SK-N-SH treated with all-trans-retinoic acid at 6 μM for 48 hours (cell line): ENCODE results near the gene MKNK2.
A peak's percentile ranks its signal among the peaks of the same experiment; 100 is the strongest.

Source experiments
- ATAC-seq: fragments of 200-7000 bp; cut with Tn5 transposase; 3 replicates; pipeline ENCODE4 v1.9.1; 2020; ENCODE audit warnings: mild to moderate bottlenecking, moderate library complexity
- ARNTL ChIP-seq: fragments of 450-650 bp; formaldehyde crosslinking; IDR thresholded peaks from 2 replicates; pipeline ENCODE4 v1.5.0; 2020; ENCODE audit warnings: low read depth, mild to moderate bottlenecking, moderate library complexity, borderline replicate concordance
- BACH2 ChIP-seq: fragments of 250-450 bp; sonication (Bioruptor Pico); IDR thresholded peaks from 2 replicates; pipeline ENCODE4 v1.9.0; 2021; ENCODE audit warnings: mild to moderate bottlenecking, borderline replicate concordance
- CREB5 ChIP-seq: fragments of 250-450 bp; sonication (Bioruptor Pico); IDR thresholded peaks from 2 replicates; pipeline ENCODE4 v1.5.1; 2020; ENCODE audit warnings: low read depth, mild to moderate bottlenecking, moderate library complexity
- CSRNP3 ChIP-seq: fragments of 250-450 bp; sonication (Bioruptor Pico); IDR thresholded peaks from 2 replicates; pipeline ENCODE4 v1.5.1; 2021; ENCODE audit warnings: mild to moderate bottlenecking, moderate library complexity
- ESRRG ChIP-seq: fragments of 250-450 bp; sonication (Bioruptor Pico); IDR thresholded peaks from 2 replicates; pipeline ENCODE4 v1.6.1; 2021; ENCODE audit warnings: mild to moderate bottlenecking
- GLIS3 ChIP-seq: fragments of 250-450 bp; sonication (Bioruptor Pico); IDR thresholded peaks from 2 replicates; pipeline ENCODE4 v1.5.0; 2020; ENCODE audit warnings: mild to moderate bottlenecking, moderate library complexity
- ISL1 ChIP-seq: fragments of 250-450 bp; sonication (Bioruptor Pico); IDR thresholded peaks from 2 replicates; pipeline ENCODE4 v2.1.2; 2022; ENCODE audit warnings: mild to moderate bottlenecking, moderate library complexity
- OSR1 ChIP-seq: fragments of 250-450 bp; sonication (Bioruptor Pico); IDR thresholded peaks from 2 replicates; pipeline ENCODE4 v1.8.0; 2022; ENCODE audit warnings: moderate library complexity, mild to moderate bottlenecking, inconsistent platforms
- PATZ1 ChIP-seq: fragments of 250-450 bp; sonication (Bioruptor Pico); IDR thresholded peaks from 2 replicates; pipeline ENCODE4 v1.8.0; 2020; ENCODE audit warnings: mild to moderate bottlenecking, moderate library complexity, borderline replicate concordance
- POU6F1 ChIP-seq: fragments of 250-450 bp; sonication (Bioruptor Pico); IDR thresholded peaks from 2 replicates; pipeline ENCODE4 v1.8.0; 2021; ENCODE audit warnings: low read depth, mild to moderate bottlenecking, moderate library complexity, borderline replicate concordance
- PPARA ChIP-seq: fragments of 250-450 bp; sonication (Bioruptor Pico); IDR thresholded peaks from 2 replicates; pipeline ENCODE4 v1.5.0; 2020; ENCODE audit warnings: mild to moderate bottlenecking, borderline replicate concordance
- SNAI2 ChIP-seq: fragments of 250-450 bp; sonication (Bioruptor Pico); IDR thresholded peaks from 2 replicates; pipeline ENCODE4 v1.5.0; 2020; ENCODE audit warnings: mild to moderate bottlenecking, moderate library complexity
- TOX ChIP-seq: fragments of 250-450 bp; sonication (Bioruptor Pico); IDR thresholded peaks from 2 replicates; pipeline ENCODE4 v1.8.0; 2021; ENCODE audit warnings: mild to moderate bottlenecking, moderate library complexity, borderline replicate concordance
- TSHZ2 ChIP-seq: fragments of 250-450 bp; sonication (Bioruptor Pico); IDR thresholded peaks from 2 replicates; pipeline ENCODE4 v1.5.0; 2020; ENCODE audit warnings: mild to moderate bottlenecking, moderate library complexity
- ZC3H10 ChIP-seq: fragments of 250-450 bp; sonication (Bioruptor Pico); IDR thresholded peaks from 2 replicates; pipeline ENCODE4 v1.5.1; 2021; ENCODE audit warnings: mild to moderate bottlenecking, moderate library complexity
- ZFP30 ChIP-seq: fragments of 450-650 bp; formaldehyde crosslinking; IDR thresholded peaks from 2 replicates; pipeline ENCODE4 v1.5.0; 2022; ENCODE audit warnings: mild to moderate bottlenecking, moderate library complexity
- ZNF565 ChIP-seq: fragments of 450-650 bp; formaldehyde crosslinking; conservative IDR thresholded peaks from 2 replicates; pipeline ENCODE4 v1.5.0; 2020; ENCODE audit warnings: low read depth, mild to moderate bottlenecking, moderate library complexity
- ZNF70 ChIP-seq: fragments of 450-650 bp; formaldehyde crosslinking; IDR thresholded peaks from 2 replicates; pipeline ENCODE4 v1.5.0; 2020; ENCODE audit warnings: mild to moderate bottlenecking, moderate library complexity
- ZNF8 ChIP-seq: fragments of 450-650 bp; formaldehyde crosslinking; IDR thresholded peaks from 2 replicates; pipeline ENCODE4 v1.5.0; 2020; ENCODE audit warnings: mild to moderate bottlenecking, moderate library complexity

MKNK2 gene

GRCh38 chr19:2063824-2064223, 12.8 kb upstream of the MKNK2 start (continued):
- TF ChIP-seq ZNF70 (CRISPR knock-in tag) (no peak), ZFP30 (CRISPR knock-in tag) (no peak), POU6F1 (no peak), ISL1 (CRISPR knock-in tag) (no peak), SNAI2 (no peak)

- no peak for ATAC-seq
- TF ChIP-seq ZNF8 (CRISPR knock-in tag) (no peak), BACH2 (CRISPR knock-in tag) (no peak), GLIS3 (CRISPR knock-in tag) (no peak), TOX (CRISPR knock-in tag) (no peak), PPARA (no peak), ESRRG (CRISPR knock-in tag) (no peak), CSRNP3 (CRISPR knock-in tag) (no peak), ZFP30 (CRISPR knock-in tag) (no peak), SNAI2 (no peak), OSR1 (no peak), TSHZ2 (CRISPR knock-in tag) (no peak), ARNTL (CRISPR knock-in tag) (no peak), PATZ1 (CRISPR knock-in tag) (no peak), ZNF565 (no peak)
Observed at GRCh38 chr19:2062770-2063169, 11.7 kb upstream of the MKNK2 start.

- ATAC-seq: no peak
- no peak for TF ChIP-seq SNAI2
- TF ChIP-seq CREB5: no peak
- no peak for TF ChIP-seq ESRRG (CRISPR knock-in tag)
- TF ChIP-seq, all 23 proteins: peak for 0
Observed at GRCh38 chr19:2062389-2062729, 11.3 kb upstream of the MKNK2 start.

- peak; percentile 85 for ATAC-seq
- TF ChIP-seq ISL1 (CRISPR knock-in tag) (no peak), ZNF8 (CRISPR knock-in tag) (no peak), GLIS3 (CRISPR knock-in tag) (no peak), ESRRG (CRISPR knock-in tag) (no peak), TOX (CRISPR knock-in tag) (no peak), BACH2 (CRISPR knock-in tag) (no peak), ARNTL (CRISPR knock-in tag) (no peak), ZC3H10 (CRISPR knock-in tag) (no peak)
Observed at GRCh38 chr19:2061495-2062388, 10.7 kb upstream of the MKNK2 start.
